Sigmoid colon (tissue), 4 donors: ENCODE measurements around the gene PHF21A.
A peak's percentile ranks its signal among the peaks of the same experiment; 100 is the strongest.

Source experiments
- EP300 ChIP-seq, 4 donors: sonication (generic); formaldehyde crosslinking; IDR thresholded peaks; one replicate each; pipeline ENCODE4 v1.6.1; 2017; ENCODE audit warnings: antibody characterized with exemption in 4 of 4
- POLR2A ChIP-seq, 2 donors: fragments of 450-650 bp; IDR thresholded peaks; one replicate each; pipeline ENCODE4 v1.6.1; 2016; ENCODE audit warnings: antibody characterized with exemption in 2 of 2, mild to moderate bottlenecking in 2 of 2, moderate library complexity in 2 of 2
- POLR2AphosphoS5 ChIP-seq, 4 donors: sonication (generic); formaldehyde crosslinking; IDR thresholded peaks; one replicate each; pipeline ENCODE4 v1.6.1; 2017; ENCODE audit warnings: antibody characterized with exemption in 4 of 4
- TF ChIP-seq, protein P1 (sequence below), 4 experiments: fragments of 450-650 bp in 3 of 4; fragments of 200-600 bp in 1 of 4; IDR thresholded peaks; one replicate each; pipeline ENCODE4 v1.5.1; 2016 to 2019; ENCODE audit warnings: antibody characterized with exemption in 4 of 4, mild to moderate bottlenecking in 3 of 4, moderate library complexity in 2 of 4

DNA sequence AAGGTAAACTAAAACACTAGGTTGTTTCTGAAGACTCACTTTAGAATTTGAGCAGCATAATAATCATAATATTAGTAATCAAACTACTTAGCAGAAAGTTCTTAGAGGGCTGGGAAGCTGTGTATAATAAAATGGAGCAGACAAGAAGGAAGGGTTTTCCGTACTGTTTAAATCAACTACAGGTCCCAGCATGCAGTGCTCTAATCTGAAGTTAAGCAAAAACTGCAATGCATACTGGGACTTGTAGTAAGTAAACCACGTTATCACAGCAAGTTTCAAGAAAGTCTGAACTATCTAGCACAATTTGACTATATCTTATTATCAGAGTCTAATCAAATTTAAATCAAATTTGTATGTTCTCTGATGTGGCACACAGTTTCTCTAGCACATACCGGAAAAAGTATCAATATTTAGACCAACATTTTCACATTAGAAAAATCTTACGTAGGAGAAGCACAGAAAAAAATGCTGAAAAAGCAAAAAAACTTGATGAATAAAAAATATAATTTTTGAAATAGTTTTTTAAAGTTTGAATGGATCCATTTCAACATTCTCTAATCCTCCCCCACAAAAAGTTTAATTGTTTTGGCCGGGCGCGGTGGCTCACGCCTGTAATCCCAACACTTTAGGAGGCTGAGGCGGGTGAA is 8.2 kb downstream of the PHF21A start:
- TF ChIP-seq POLR2A (IDR thresholded peaks at IDR 0.05) (no peak), POLR2AphosphoS5 (IDR thresholded peaks at IDR 0.05) (peak in 1 of 4 donors; percentile 44), EP300 (IDR thresholded peaks at IDR 0.05) (no peak)
- TF ChIP-seq, protein P1, sequence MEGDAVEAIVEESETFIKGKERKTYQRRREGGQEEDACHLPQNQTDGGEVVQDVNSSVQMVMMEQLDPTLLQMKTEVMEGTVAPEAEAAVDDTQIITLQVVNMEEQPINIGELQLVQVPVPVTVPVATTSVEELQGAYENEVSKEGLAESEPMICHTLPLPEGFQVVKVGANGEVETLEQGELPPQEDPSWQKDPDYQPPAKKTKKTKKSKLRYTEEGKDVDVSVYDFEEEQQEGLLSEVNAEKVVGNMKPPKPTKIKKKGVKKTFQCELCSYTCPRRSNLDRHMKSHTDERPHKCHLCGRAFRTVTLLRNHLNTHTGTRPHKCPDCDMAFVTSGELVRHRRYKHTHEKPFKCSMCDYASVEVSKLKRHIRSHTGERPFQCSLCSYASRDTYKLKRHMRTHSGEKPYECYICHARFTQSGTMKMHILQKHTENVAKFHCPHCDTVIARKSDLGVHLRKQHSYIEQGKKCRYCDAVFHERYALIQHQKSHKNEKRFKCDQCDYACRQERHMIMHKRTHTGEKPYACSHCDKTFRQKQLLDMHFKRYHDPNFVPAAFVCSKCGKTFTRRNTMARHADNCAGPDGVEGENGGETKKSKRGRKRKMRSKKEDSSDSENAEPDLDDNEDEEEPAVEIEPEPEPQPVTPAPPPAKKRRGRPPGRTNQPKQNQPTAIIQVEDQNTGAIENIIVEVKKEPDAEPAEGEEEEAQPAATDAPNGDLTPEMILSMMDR (IDR thresholded peaks at IDR 0.05), result no peak
